Measurements from ENCODE around the gene LGALS7.

DNA sequence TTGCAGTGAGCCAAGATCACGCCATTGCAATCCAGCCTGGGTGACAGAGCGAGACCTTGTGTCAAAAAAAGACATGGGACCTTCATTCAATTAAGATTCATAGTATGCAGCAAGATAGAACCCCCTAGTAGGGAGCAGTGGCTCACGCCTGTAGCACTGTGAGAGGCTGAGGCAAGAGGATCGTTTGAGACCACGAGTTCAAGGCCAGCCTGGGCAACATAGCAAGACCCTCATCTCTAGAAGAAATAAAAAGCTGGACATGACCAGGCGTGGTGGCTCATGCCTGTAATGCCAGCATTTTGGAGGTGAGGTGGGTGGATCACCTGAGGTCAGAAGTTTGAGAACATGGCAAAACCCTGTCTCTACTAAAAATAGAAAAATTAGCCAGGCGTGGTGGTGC lies 7.1 kb upstream of the LGALS7 start:
- TF ChIP-seq, protein P1, sequence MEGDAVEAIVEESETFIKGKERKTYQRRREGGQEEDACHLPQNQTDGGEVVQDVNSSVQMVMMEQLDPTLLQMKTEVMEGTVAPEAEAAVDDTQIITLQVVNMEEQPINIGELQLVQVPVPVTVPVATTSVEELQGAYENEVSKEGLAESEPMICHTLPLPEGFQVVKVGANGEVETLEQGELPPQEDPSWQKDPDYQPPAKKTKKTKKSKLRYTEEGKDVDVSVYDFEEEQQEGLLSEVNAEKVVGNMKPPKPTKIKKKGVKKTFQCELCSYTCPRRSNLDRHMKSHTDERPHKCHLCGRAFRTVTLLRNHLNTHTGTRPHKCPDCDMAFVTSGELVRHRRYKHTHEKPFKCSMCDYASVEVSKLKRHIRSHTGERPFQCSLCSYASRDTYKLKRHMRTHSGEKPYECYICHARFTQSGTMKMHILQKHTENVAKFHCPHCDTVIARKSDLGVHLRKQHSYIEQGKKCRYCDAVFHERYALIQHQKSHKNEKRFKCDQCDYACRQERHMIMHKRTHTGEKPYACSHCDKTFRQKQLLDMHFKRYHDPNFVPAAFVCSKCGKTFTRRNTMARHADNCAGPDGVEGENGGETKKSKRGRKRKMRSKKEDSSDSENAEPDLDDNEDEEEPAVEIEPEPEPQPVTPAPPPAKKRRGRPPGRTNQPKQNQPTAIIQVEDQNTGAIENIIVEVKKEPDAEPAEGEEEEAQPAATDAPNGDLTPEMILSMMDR (IDR thresholded peaks at IDR 0.05): no peak
- no peak for TF ChIP-seq EP300 (IDR thresholded peaks at IDR 0.05)

Data from tibial nerve (tissue), 4 donors.